MCF 10A (cell line): ENCODE results near the gene FAT2. TPM values are rescaled to one million over a fixed set of nuclear protein-coding genes. Genes with fewer than 3 reads are reported as not detected.

ENCODE experiments used
- BruUV-seq: library from RNA; stranded (reverse); fragments of 400-500 nt; replicated peaks from 2 replicates; lab custom pipeline; 2021; lab: Mats Ljungman, UMichigan
- CTCF ChIA-PET: fragments of 300-600 bp; sonication (Branson Sonifier 250); formaldehyde crosslinking; extraction: SDS; loops from one replicate; lab custom pipeline; 2021; ENCODE audit warnings: antibody characterized with exemption, inconsistent platforms; lab: Yijun Ruan, JAX
- POLR2A ChIA-PET: fragments of 300-600, 350-650 bp; sonication (Branson Sonifier 250); formaldehyde crosslinking; extraction: SDS; loops from one replicate; lab custom pipeline; 2020; ENCODE audit warnings: antibody characterized with exemption, inconsistent platforms; lab: Yijun Ruan, JAX
- DNase-seq: peaks from one replicate; pipeline ENCODE4 v3.0.0-alpha.2; 2018; ENCODE audit not compliant: unreplicated experiment
- H3K27ac Mint-ChIP-seq: one replicate; pipeline ENCODE4 v1.8.0; 2022; ENCODE audit warnings: mild to moderate bottlenecking, low read depth, mixed read lengths; ENCODE audit not compliant: unreplicated experiment
- H3K27me3 Mint-ChIP-seq: one replicate; pipeline ENCODE4 v1.8.0; 2022; ENCODE audit warnings: mixed read lengths; ENCODE audit not compliant: insufficient read depth, unreplicated experiment
- H3K36me3 Mint-ChIP-seq: one replicate; pipeline ENCODE4 v1.8.0; 2022; ENCODE audit warnings: mild to moderate bottlenecking, moderate library complexity, mixed read lengths; ENCODE audit not compliant: insufficient read depth, unreplicated experiment
- H3K4me1 Mint-ChIP-seq: one replicate; pipeline ENCODE4 v1.8.0; 2022; ENCODE audit warnings: mixed read lengths; ENCODE audit not compliant: insufficient read depth, unreplicated experiment
- H3K4me3 Mint-ChIP-seq: one replicate; pipeline ENCODE4 v1.8.0; 2022; ENCODE audit warnings: mild to moderate bottlenecking, moderate library complexity, mixed read lengths; ENCODE audit not compliant: unreplicated experiment
- H3K9me3 Mint-ChIP-seq: one replicate; pipeline ENCODE4 v1.8.0; 2022; ENCODE audit warnings: mixed read lengths; ENCODE audit not compliant: unreplicated experiment
- CTCF ChIP-seq: fragments of 200-600 bp; IDR thresholded peaks from one replicate; pipeline ENCODE4 v1.8.0; 2022; ENCODE audit warnings: antibody characterized with exemption, mild to moderate bottlenecking; ENCODE audit not compliant: unreplicated experiment
- intact Hi-C: fragments of 100-400 bp; cut with micrococcal nuclease; formaldehyde crosslinking; loops from 2 replicates; pipeline ENCODE4 v1.14.1; 2022
- total RNA-seq: library from RNA; stranded (reverse); gene quantifications from 2 replicates; pipeline ENCODE4 v1.2.3, GENCODE V29; 2022

FAT2 gene
- total RNA-seq, 1 experiment from 2014 or later: 9.9 TPM

- Mint-ChIP-seq H3K27me3 (no peaks in the 10 kb centered on the region), H3K4me3 (peak overlapping the region; percentile 30), H3K27ac (peak overlapping the region; percentile 7), H3K9me3 (no peaks in the 10 kb centered on the region), H3K36me3 (no peaks in the 10 kb centered on the region), H3K4me1 (peaks cover 87% of the 10 kb centered on the region)
- no TSS peak for BruUV-seq
- POLR2A ChIA-PET: interaction anchor here (1.0 to 25.1 kb wide), 15 partner anchors 0 to 365 kb away, joined by 3 to 535 read pairs (median 13); partner anchors contain the start of genes FAT2 and G3BP1
- CTCF ChIA-PET: interaction anchor here (0.9 to 18.4 kb wide), 14 partner anchors 9 to 152 kb away, joined by 3 to 174 read pairs (median 5); no protein-coding TSS in a partner anchor
- intact Hi-C loops: loop anchor here (5.0 kb wide), 1 partner anchor 47 kb away; no protein-coding TSS in a partner anchor
- peak; percentile 90 for DNase-seq
- no peak for TF ChIP-seq CTCF
Observed at GRCh38 chr5:151618907-151619306, 27.8 kb upstream of the FAT2 start.

- no peaks in the 10 kb centered on the region for H3K36me3 Mint-ChIP-seq
- H3K4me3 Mint-ChIP-seq: peak overlapping the region; percentile 30
- peak overlapping the region; percentile 52 for H3K27ac Mint-ChIP-seq
- POLR2A ChIA-PET: interaction anchor here (0.8 to 25.1 kb wide), 16 partner anchors 1 to 364 kb away, joined by 3 to 535 read pairs (median 8); partner anchors contain the start of genes FAT2 and G3BP1
- TF ChIP-seq CTCF: no peak
- DNase-seq: peak; percentile 47
- peaks cover 92% of the 10 kb centered on the region for H3K4me1 Mint-ChIP-seq
- H3K9me3 Mint-ChIP-seq: no peaks in the 10 kb centered on the region
- CTCF ChIA-PET: interaction anchor here (0.6 to 18.4 kb wide), 14 partner anchors 10 to 98 kb away, joined by 3 to 174 read pairs (median 5); no protein-coding TSS in a partner anchor
- H3K27me3 Mint-ChIP-seq: no peaks in the 10 kb centered on the region
- intact Hi-C loops: loop anchor here (5.0 kb wide), 1 partner anchor 46 kb away; no protein-coding TSS in a partner anchor
- TSS peak; percentile 63 for BruUV-seq
Observed at GRCh38 chr5:151617841-151618710, 26.9 kb upstream of the FAT2 start.

GRCh38 chr5:151617383-151617840 lies 26.3 kb upstream of the FAT2 start:
- DNase-seq: peak; percentile 50
- no TSS peak for BruUV-seq
- CTCF ChIA-PET: interaction anchor here (0.6 to 18.4 kb wide), 16 partner anchors 10 to 232 kb away, joined by 3 to 174 read pairs (median 4); partner anchors contain the start of gene SLC36A1
- peaks cover 92% of the 10 kb centered on the region for H3K4me1 Mint-ChIP-seq
- H3K27me3 Mint-ChIP-seq: no peaks in the 10 kb centered on the region
- peak overlapping the region; percentile 52 for H3K27ac Mint-ChIP-seq
- no peaks in the 10 kb centered on the region for H3K36me3 Mint-ChIP-seq
- TF ChIP-seq CTCF: no peak
- no peak overlapping the region for H3K4me3 Mint-ChIP-seq
- POLR2A ChIA-PET: interaction anchor here (0.6 to 22.5 kb wide), 14 partner anchors 9 to 363 kb away, joined by 3 to 535 read pairs (median 8); partner anchors contain the start of genes FAT2 and G3BP1
- H3K9me3 Mint-ChIP-seq: no peaks in the 10 kb centered on the region
- intact Hi-C loops: loop anchor here (5.0 kb wide), 1 partner anchor 45 kb away; no protein-coding TSS in a partner anchor
